Endometrial microvascular endothelial cells (primary cell): ENCODE data around the gene NFIC. TPM values are rescaled to one million over a fixed set of nuclear protein-coding genes. Genes with fewer than 3 reads are reported as not detected.
"Not testable (repeated sequence)": the region's sequence is repeated elsewhere in the genome, so short reads cannot be mapped to it uniquely, and the experiment has no call there.

Experiments
- in situ Hi-C: cut with HindIII; loops from 2 replicates; pipeline ENCODE4 v1.10.0; 2017; ENCODE audit warnings: low sequenced_read_pairs, low pct_unique_long_range_greater_than_20kb; ENCODE audit errors: inconsistent ontology term
- total RNA-seq: library from RNA; depleted of rRNA; stranded (reverse); fragments of >200 nt; gene quantifications from one replicate; pipeline ENCODE4 v1.2.3, GENCODE V29; 2015; ENCODE audit errors: inconsistent ontology term

Gene NFIC
- total RNA-seq, 1 donor from 2014 or later, result 47.2 TPM

DNA sequence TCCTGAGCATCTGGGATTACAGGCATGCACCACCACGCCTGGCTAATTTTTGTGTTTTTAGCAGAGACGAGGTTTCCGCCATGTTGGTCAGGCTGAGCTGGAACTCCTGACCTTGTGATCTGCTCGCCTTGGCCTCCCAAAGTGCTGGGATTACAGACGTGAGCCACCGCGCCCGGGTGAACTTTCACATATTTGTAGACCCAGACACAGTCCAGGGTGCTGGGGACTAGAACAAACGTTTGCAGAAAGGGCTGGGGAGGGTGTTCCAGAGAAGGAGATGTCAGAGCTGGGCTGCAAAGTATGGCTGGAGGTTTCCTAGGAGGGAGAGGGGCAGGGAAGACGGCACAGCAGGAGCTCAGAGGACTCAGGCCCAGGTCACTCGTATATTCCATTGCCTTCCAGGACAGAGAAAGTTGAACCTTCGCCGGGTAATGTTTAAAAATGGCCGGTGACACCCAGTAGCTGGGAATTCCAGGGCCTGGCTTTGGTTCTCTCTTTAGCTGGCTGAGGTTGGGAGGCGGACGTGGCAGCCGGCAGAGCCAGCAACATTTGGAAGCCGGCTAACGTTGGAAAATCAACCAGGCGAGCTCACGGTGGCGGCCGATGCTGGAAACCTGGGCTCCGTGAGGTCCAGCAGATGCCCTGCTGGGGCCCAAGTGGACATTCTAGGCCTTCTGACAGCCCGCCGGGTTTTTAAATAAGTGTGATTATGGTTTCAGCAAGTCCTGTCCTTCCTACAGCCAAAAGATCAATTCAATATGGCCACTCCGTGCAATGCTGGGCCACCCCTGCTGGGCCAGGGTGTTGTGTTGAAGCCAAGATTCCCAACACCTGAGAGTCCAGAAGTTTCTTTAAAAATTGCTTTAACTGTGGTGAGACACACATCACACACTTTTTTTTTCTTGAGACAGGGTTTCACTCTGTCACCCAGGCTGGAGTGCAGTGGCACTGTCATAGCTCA lies 41.5 kb downstream of the NFIC start:
- in situ Hi-C loops, result no loop called here

DNA sequence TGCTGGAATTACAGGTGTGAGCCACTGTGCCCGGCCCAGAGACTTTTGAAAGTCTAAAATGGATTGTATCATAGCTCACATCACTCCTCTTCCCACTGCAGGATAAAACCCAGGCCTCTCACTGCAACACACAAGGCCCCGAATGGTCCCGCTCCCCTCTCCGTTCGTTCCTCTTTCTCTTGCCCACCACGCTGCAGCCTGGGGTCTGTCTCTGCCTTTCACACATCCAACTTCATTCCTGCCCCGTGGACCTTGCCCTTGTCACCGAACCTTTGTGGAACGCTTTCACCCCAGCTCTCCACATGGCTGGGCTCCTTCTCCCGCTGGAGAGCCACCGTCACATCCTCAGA lies 42.6 kb downstream of the NFIC start:
- in situ Hi-C loops, result no loop called here

- in situ Hi-C loops, result no loop called here
These were observed 43.1 kb downstream of the NFIC start for GRCh38 chr19:3409346-3410064.

- in situ Hi-C loops, result no loop called here
These were observed 45.3 kb downstream of the NFIC start for GRCh38 chr19:3411636-3412035.

DNA sequence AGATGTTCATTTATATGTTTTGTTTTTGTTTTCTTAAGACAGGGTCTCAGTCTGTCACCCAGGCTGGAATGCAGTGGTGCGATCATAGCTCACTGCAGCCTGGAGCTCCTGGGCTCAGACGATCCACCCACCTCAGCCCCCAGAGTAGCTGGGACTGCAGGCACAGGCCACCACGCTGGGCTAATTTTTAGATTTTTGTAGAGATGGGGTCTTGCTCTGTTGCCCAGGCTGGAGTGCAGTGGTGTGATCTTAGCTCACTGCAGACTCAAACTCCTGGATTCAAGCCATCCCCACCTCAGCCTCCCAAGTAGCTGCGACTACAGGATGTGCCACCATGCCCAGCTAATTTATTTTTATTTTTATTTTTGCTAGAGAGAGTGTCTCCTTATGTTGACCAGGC lies 45.7 kb downstream of the NFIC start:
- in situ Hi-C loops, result no loop called here

- in situ Hi-C loops, result no loop called here
These were observed 47.5 kb downstream of the NFIC start for GRCh38 chr19:3413796-3414327.

- in situ Hi-C loops, result no loop called here
These were observed 49.3 kb downstream of the NFIC start for GRCh38 chr19:3415695-3416094.

DNA sequence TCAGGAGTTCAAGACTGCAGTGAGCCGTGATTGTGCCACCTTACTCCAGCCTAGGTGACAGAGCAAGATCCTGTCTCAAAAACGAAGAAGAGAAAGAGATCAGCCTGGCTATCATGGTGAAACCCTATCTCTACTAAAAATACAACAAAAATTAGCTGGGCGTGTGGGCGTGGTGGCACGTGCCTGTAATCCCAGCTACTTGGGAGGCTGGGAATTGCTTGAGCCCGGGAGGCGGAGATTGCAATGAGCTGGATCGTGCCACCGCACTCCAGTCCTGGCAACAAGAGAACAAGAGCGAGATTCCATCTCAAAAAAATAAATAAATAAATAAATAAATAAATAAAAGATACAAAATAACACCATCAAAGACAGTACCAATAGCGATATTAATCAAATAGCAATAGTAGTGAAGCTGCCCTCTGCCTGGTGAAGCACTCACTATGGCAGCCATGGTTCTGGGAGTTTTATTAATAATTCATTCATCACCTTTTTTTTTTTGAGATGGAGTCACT lies 53.9 kb downstream of the NFIC start:
- in situ Hi-C loops, result no loop called here

GRCh38 chr19:3420909-3421619 lies 54.7 kb downstream of the NFIC start:
- in situ Hi-C loops, result no loop called here

GRCh38 chr19:3421656-3422055 lies 55.3 kb downstream of the NFIC start:
- in situ Hi-C loops, result not testable (repeated sequence)

DNA sequence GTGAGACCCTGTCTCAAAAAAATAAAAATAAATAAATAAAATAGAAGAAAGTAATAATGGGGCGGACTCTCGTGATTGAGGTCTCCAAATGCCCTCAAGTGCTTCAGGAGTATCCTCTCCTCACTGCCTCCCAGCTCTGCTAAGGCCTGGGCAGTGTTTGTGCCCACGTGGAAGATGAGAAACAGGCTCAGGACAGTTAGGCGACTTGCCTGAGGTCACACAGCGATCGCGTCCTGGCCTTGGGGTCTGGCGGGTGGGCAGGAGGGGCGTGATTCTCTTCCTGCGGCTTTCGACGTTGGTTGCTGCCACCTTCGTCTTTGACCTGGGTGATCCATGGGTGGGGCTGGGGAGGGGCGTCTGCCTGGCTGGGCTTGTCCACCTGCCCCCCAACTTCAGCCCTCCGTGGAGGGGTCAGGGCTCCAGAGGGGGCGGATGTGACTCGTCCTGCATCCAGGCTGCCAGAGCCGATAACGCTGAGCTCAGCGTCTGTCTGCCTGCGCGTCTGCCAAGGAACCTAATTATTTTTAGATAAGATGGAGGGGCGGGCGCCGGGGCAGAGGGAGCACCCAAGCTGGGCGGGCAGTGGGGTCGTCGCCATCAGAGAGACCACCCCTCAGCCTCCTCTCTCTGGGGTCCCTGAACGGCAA lies 56.9 kb downstream of the NFIC start:
- in situ Hi-C loops, result no loop called here

DNA sequence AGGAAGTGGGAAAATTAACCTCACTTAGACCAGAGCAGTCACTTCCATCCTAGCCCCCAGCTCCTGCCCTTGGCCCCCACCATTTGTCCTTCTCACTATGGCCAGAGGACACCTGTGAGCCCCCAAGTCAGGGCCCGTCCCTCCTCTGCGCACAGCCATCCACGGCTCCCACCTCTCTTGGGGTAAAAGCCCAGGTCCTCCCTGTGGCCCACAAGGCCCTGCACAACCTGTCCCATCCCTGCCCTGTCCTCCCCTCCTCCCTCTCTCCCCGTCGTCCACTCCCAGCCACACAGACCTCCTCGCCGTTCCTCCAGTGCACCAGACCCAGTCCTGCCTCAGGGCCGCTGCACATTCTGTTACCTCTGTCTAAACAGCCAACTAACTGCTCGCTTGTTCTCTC lies 60.0 kb downstream of the NFIC start:
- in situ Hi-C loops, result no loop called here

GRCh38 chr19:3430366-3430680 lies 63.9 kb downstream of the NFIC start:
- in situ Hi-C loops, result not testable (repeated sequence)

GRCh38 chr19:3431760-3432397 lies 65.5 kb downstream of the NFIC start:
- in situ Hi-C loops, result no loop called here

DNA sequence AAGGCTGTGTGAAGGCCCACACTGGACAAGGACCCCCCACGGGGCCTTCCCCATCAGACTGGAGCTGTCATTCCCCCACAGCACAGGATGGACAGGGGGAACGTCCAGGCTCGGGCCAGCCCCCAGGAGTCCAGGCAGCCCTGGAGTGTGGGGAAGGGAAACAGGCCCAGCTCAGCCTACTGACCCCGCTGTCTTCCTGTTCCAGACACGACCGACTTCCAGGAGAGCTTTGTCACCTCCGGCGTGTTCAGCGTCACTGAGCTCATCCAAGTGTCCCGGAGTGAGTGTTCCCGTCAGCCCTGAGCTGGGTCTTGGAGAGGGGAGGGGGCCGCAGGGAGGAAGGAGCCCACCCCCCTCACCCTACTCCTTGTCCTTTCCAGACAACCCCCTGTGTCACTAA lies 66.9 kb downstream of the NFIC start:
- in situ Hi-C loops, result no loop called here

GRCh38 chr19:3433805-3434540 lies 67.6 kb downstream of the NFIC start:
- in situ Hi-C loops, result no loop called here

- in situ Hi-C loops, result no loop called here
These were observed 68.5 kb downstream of the NFIC start for GRCh38 chr19:3434630-3435553.
